ENCODE measurements around the gene IGF2R. TPM values are rescaled to one million over a fixed set of nuclear protein-coding genes. Genes with fewer than 3 reads are reported as not detected.
"Not testable (repeated sequence)": the region's sequence is repeated elsewhere in the genome, so short reads cannot be mapped to it uniquely, and the experiment has no call there.

The IGF2R gene
- total RNA-seq, 1 donor from 2014 or later: 87.3 TPM

GRCh38 chr6:160071805-160072690, 103.2 kb downstream of the IGF2R start:
- no peak for DNase-seq (ENCODE audit: low spot score)

GRCh38 chr6:160073272-160073671, 104.4 kb downstream of the IGF2R start:
- DNase-seq (ENCODE audit: low spot score): no peak

- DNase-seq (ENCODE audit: low spot score): no peak
Measured at GRCh38 chr6:160076009-160076408, 107.1 kb downstream of the IGF2R start.

GRCh38 chr6:160077024-160077423, 108.1 kb downstream of the IGF2R start:
- no peak for DNase-seq (ENCODE audit: low spot score)

GRCh38 chr6:160077526-160077925, 108.6 kb downstream of the IGF2R start:
- no peak for DNase-seq (ENCODE audit: low spot score)

GRCh38 chr6:160078883-160079685, 110.2 kb downstream of the IGF2R start:
- DNase-seq (ENCODE audit: low spot score): no peak

- no peak for DNase-seq (ENCODE audit: low spot score)
Measured at GRCh38 chr6:160079686-160080043, 110.8 kb downstream of the IGF2R start.

- DNase-seq (ENCODE audit: low spot score): no peak
Measured at GRCh38 chr6:160080097-160080496, 111.2 kb downstream of the IGF2R start.

- no peak for DNase-seq (ENCODE audit: low spot score)
Measured at GRCh38 chr6:160081398-160081797, 112.5 kb downstream of the IGF2R start.

- DNase-seq (ENCODE audit: low spot score): no peak
Measured at GRCh38 chr6:160082627-160083026, 113.7 kb downstream of the IGF2R start.

GRCh38 chr6:160084198-160084776, 115.4 kb downstream of the IGF2R start:
- no peak for DNase-seq (ENCODE audit: low spot score)

- DNase-seq (ENCODE audit: low spot score): no peak
Measured at GRCh38 chr6:160085226-160085625, 116.3 kb downstream of the IGF2R start.

GRCh38 chr6:160085713-160086505, 117.0 kb downstream of the IGF2R start:
- no peak for DNase-seq (ENCODE audit: low spot score)

GRCh38 chr6:160086754-160087153, 117.9 kb downstream of the IGF2R start:
- DNase-seq (ENCODE audit: low spot score): no peak

GRCh38 chr6:160088069-160088783, 119.3 kb downstream of the IGF2R start:
- peak; percentile 67 for DNase-seq (ENCODE audit: low spot score)

GRCh38 chr6:160088784-160089533, 120.1 kb downstream of the IGF2R start:
- no peak for DNase-seq (ENCODE audit: low spot score)

GRCh38 chr6:160089534-160089897, 120.6 kb downstream of the IGF2R start:
- DNase-seq (ENCODE audit: low spot score): no peak

- not testable (repeated sequence) for DNase-seq (ENCODE audit: low spot score)
Measured at GRCh38 chr6:160090442-160091239, 121.8 kb downstream of the IGF2R start.

GRCh38 chr6:160092176-160092575, 123.3 kb downstream of the IGF2R start:
- DNase-seq (ENCODE audit: low spot score): not testable (repeated sequence)
